ENCODE data around the gene FSIP1.

- TF ChIP-seq POLR2A (IDR thresholded peaks at IDR 0.05; ENCODE audit: low read depth, low read length) (no peak), TAF1 (IDR thresholded peaks at IDR 0.05; ENCODE audit: low read depth, low read length) (no peak), POLR2AphosphoS5 (IDR thresholded peaks at IDR 0.05; ENCODE audit: low read depth, low read length) (no peak)
These were observed 113.0 kb downstream of the FSIP1 start for GRCh38 chr15:39669661-39670060.
